ENCODE measurements around the gene TIPARP.
A peak's percentile ranks its signal among the peaks of the same experiment; 100 is the strongest.

The TIPARP gene

DNA sequence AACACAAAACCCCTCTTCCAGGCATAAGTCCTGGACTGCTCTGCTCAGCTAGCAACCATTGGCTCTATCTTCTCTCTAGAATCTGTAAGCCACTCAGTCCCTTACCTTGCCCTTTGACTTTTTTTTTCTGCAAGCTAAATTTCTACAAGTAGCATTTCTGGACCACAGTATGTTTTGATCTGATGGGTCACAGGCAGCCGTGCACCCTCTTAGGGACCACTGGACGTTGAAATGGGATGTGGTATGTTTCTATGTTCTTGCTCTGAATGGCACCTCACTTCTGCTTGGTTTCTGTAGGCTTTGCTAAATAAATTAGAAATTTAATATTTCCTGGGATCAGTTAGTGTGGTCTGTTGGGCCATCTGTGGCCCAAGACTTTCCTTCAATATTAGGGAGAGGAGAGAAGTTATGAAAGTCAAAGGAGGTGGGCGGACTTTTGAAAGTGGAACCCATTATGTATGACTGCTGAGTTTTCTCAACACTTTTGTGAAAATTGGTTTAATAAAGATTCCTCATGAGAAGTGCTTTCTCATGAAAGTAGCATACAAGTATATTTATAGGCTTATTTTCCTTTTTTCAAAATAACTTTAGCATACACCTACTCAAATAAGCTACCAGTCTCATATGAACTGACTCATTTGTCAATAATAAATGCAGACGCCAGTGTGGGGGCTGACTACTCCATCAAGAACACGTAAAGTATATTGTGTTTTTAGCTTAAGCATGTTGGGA, 18.4 kb upstream of the TIPARP start:
- ChIA-PET POLR2A (no interaction called here), CTCF (interaction anchor here (1.1 to 3.4 kb wide), 11 partner anchors 8 to 81 kb away, joined by 3 to 16 read pairs (median 4); no protein-coding TSS in a partner anchor)
- peak; percentile 33 for DNase-seq (ENCODE audit: extremely low spot score)
- TF ChIP-seq, protein P1, sequence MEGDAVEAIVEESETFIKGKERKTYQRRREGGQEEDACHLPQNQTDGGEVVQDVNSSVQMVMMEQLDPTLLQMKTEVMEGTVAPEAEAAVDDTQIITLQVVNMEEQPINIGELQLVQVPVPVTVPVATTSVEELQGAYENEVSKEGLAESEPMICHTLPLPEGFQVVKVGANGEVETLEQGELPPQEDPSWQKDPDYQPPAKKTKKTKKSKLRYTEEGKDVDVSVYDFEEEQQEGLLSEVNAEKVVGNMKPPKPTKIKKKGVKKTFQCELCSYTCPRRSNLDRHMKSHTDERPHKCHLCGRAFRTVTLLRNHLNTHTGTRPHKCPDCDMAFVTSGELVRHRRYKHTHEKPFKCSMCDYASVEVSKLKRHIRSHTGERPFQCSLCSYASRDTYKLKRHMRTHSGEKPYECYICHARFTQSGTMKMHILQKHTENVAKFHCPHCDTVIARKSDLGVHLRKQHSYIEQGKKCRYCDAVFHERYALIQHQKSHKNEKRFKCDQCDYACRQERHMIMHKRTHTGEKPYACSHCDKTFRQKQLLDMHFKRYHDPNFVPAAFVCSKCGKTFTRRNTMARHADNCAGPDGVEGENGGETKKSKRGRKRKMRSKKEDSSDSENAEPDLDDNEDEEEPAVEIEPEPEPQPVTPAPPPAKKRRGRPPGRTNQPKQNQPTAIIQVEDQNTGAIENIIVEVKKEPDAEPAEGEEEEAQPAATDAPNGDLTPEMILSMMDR (IDR thresholded peaks at IDR 0.05; ENCODE audit: control extremely low read depth, extremely low read depth, low read depth, missing control alignments): no peak

DNA sequence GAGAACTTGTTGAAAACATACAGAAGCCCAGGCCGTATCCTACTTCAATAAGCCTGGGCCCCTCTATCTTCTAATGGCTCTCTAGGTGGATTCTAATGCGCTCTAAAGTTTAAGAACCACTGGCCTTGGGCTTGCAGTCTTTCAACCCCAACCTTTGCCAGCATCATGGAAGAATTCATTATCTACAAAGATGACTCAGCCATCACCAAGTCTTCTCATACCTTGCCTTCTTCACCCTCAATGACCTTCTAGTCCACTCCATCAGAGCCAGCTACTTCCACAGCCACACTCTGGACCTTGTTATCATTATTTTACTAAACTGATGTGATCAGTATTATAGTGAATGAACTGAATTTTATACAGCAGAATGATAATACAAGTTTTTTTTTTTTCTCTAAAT, 16.9 kb upstream of the TIPARP start:
- CTCF ChIA-PET: no interaction called here
- POLR2A ChIA-PET: no interaction called here
- TF ChIP-seq, protein P1 (IDR thresholded peaks at IDR 0.05; ENCODE audit: control extremely low read depth, extremely low read depth, low read depth, missing control alignments): no peak
- no peak for DNase-seq (ENCODE audit: extremely low spot score)

DNA sequence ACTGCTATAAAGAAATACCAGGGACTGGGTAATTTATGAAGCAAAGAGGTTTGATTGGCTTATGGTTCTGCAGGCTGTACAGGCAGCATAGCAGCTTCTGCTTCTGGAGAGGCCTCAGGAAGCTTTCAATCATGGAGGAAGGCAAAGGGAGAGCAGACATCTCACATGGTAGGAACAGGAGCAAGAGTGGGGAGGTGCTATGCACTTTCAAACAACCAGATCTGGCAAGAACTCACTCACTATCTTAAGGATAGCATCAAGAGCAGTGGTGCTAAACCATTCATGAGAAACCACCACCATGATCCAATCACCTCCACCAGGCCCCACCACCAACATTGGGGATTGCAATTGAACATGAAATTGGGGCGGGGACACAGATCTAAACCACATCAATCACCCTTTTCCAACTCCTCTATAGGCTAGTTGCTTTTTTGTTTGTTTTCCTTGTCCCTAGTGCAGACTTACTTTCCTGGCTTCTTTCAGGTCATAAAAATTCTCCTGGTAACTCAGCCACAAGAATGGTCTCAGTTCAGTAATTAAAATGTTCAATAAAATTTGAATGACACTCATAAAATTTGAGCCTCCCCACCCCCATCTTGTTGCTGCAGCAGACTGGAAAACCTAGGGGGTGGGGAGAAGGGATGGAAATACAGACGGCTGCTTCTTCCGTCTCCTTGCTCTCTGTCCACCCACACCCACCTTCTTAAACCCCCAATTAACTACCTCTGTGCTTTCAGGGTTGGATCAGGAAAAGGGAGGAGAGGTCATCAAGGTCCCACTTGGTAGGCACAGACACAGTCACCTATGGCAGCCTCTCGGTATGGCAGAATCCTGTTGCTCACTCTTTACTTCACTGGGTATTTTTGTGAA, 16.3 kb upstream of the TIPARP start:
- TF ChIP-seq, protein P1 (IDR thresholded peaks at IDR 0.05; ENCODE audit: control extremely low read depth, extremely low read depth, low read depth, missing control alignments): no peak
- ChIA-PET POLR2A (no interaction called here), CTCF (interaction anchor here (1.1 to 1.3 kb wide), 2 partner anchors 10 to 25 kb away, joined by 3 to 4 read pairs; no protein-coding TSS in a partner anchor)
- DNase-seq (ENCODE audit: extremely low spot score): no peak

DNA sequence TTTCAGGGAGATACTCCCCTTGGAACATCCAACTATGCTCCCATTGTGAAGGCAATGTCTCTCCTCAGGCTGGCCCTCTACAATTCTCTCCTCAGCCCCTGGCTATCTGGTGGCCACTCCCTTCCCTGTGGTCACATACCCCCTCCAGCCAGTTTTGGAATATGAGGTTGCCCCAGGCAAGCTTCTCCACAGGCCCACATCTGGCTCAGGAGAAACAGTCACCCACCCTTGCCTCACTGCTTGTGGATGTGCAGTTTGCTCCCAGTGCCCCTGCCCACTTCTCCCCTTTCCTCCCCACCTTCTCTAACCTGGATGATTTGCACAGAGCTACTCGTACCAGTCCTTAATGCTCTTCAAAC, 15.7 kb upstream of the TIPARP start:
- no peak for DNase-seq (ENCODE audit: extremely low spot score)
- POLR2A ChIA-PET: no interaction called here
- TF ChIP-seq, protein P1 (IDR thresholded peaks at IDR 0.05; ENCODE audit: control extremely low read depth, extremely low read depth, low read depth, missing control alignments): no peak
- CTCF ChIA-PET: interaction anchor here (1.1 to 1.3 kb wide), 2 partner anchors 9 to 26 kb away, joined by 3 to 4 read pairs; no protein-coding TSS in a partner anchor

DNA sequence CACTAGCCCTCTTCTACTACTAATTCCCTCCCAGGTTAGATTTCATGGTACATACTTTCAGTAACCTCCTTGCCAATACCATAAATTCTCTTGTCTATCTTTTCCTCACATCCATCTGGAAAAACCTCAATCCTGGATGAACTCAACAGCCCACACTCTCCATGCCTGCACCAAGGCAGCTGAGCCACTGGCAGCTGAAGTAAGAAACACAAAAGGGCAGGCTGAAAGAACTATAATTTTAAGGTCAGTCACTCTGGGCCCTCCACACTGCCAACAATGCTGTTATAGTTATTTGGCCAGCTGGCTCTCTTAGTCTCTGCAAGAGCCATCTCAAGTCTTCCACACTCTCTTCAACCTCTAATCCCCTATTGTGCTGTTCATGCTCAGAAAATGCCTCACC, 15.1 kb upstream of the TIPARP start:
- TF ChIP-seq, protein P1 (IDR thresholded peaks at IDR 0.05; ENCODE audit: control extremely low read depth, extremely low read depth, low read depth, missing control alignments): no peak
- ChIA-PET CTCF (interaction anchor here (1.1 to 1.3 kb wide), 2 partner anchors 8 to 27 kb away, joined by 3 to 4 read pairs; no protein-coding TSS in a partner anchor), POLR2A (no interaction called here)
- DNase-seq (ENCODE audit: extremely low spot score): no peak

DNA sequence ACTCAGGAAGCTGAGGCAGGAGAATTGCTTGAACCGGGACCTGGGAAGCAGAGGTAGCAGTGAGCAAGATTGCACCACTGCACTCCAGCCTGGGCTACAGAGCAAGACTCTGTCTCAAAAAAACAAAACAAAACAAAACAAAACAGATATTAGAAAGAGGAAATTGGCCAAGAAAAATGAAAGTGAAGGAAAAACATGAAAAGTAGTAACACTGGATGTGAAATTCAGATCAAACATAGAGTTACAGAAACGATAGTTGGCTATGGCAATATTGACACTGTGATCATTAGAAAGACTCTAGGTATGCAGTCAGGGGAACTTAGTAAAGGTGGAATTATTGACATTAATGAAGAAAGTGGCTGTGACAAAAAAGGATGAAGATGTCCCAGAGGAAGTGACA, 13.2 kb upstream of the TIPARP start:
- POLR2A ChIA-PET: no interaction called here
- DNase-seq (ENCODE audit: extremely low spot score): peak; percentile 38
- TF ChIP-seq, protein P1 (IDR thresholded peaks at IDR 0.05; ENCODE audit: control extremely low read depth, extremely low read depth, low read depth, missing control alignments): no peak
- CTCF ChIA-PET: interaction anchor here (1.2 to 3.0 kb wide), 4 partner anchors 10 to 38 kb away, joined by 3 to 16 read pairs (median 4); no protein-coding TSS in a partner anchor
